ENCODE results near the gene RASA2. TPM values are rescaled to one million over a fixed set of nuclear protein-coding genes. Genes with fewer than 3 reads are reported as not detected.

Gene RASA2
- total and polyA plus RNA-seq, 10 of the 15 experiments (the other 5 are each of a cell fraction or from before 2014, with no cell fraction given) = 1.9 to 9.4 (median 7.2) TPM

DNA sequence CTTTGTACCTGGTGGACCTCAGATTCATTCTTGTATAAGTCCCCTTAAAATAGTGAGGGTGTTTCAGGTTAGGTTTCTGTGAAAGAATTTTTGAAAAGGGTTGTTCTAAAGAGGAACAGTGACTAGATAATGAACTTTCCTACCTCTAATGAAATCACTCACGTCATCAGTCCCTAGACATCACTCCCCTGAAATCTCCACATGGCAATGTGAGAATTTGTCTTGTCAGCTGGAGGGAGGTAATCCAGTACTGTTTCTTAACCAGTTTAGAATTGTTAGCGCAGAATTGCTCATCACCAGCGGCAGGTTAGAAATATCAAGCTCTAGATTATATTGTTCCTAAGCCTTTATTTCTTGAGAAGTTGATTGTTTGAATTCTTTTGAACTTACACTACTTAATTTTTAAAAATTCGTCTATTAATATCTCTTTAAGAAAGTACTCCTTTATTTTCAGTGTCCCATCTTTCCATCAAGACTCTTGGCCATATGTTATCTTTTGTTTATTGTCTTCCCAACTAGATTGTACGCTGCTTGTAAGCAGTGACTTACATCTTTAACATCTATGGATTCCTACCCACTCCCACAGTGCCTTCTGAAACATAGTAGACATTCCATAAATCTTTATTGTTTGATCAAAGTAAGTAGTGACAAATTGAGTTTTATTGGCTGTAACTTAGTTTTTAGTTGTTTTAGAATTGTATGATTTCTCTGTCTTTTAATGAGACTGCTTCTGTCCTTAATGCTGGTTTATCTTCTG lies 52.8 kb downstream of the RASA2 start (continued):
- TF ChIP-seq, protein P1, sequence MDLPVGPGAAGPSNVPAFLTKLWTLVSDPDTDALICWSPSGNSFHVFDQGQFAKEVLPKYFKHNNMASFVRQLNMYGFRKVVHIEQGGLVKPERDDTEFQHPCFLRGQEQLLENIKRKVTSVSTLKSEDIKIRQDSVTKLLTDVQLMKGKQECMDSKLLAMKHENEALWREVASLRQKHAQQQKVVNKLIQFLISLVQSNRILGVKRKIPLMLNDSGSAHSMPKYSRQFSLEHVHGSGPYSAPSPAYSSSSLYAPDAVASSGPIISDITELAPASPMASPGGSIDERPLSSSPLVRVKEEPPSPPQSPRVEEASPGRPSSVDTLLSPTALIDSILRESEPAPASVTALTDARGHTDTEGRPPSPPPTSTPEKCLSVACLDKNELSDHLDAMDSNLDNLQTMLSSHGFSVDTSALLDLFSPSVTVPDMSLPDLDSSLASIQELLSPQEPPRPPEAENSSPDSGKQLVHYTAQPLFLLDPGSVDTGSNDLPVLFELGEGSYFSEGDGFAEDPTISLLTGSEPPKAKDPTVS (IDR thresholded peaks at IDR 0.05; ENCODE audit: low read depth, low read length) = no peak
- TF ChIP-seq JUND (IDR thresholded peaks at IDR 0.05; ENCODE audit: low read depth, low read length) (no peak), SP1 (IDR thresholded peaks at IDR 0.05; ENCODE audit: low read depth, low read length) (no peak), ZNF592 (IDR thresholded peaks at IDR 0.05) (no peak), ZNF384 (IDR thresholded peaks at IDR 0.05; ENCODE audit: borderline replicate concordance, low read depth, low read length) (no peak)

GRCh38 chr3:141540531-141540930 lies 53.7 kb downstream of the RASA2 start:
- H3K36me3 ChIP-seq (ENCODE audit: control insufficient read depth in 2 of 2, insufficient read depth in 2 of 2, low read length in 1 of 2) = peaks cover 1 to 2% of the 10 kb centered on the region in 2 experiments; a peak in 2 of 4 replicates
- H3K4me2 ChIP-seq (ENCODE audit: control insufficient read depth, insufficient read depth) = no peak overlapping the region
- ChIA-PET RAD21 (ENCODE audit: unreplicated experiment) (no interaction called here), CTCF (interaction anchor here (0.7 to 1.9 kb wide), 2 partner anchors 9 to 10 kb away, joined by 3 to 4 read pairs; no protein-coding TSS in a partner anchor), SMC1A (ENCODE audit: uncharacterized antibody, unreplicated experiment) (no interaction called here), POLR2A (no interaction called here)
- no peak overlapping the region for H3K27ac ChIP-seq (ENCODE audit: control insufficient read depth, insufficient read depth)
- no peaks in the 10 kb centered on the region for H3K4me1 ChIP-seq (ENCODE audit: control insufficient read depth, insufficient read depth, low read length)
- H4K20me1 ChIP-seq (ENCODE audit: control insufficient read depth, insufficient read depth) = no peaks in the 10 kb centered on the region
- intact Hi-C loops (cut with micrococcal nuclease; ENCODE audit: unreplicated experiment) (no loop called here), in situ Hi-C loops (cut with MboI) (no loop called here)
- no peak for FAIRE-seq
- 88% methylated on average over 2 of the region's 2 CpGs for WGBS (ENCODE audit: insufficient coverage, insufficient replicate concordance, low lambda C conversion rate, missing lambda C conversion rate)
- no peak for ATAC-seq
- DNase-seq (ENCODE audit: low read depth, low spot score) = no peak
- H3K4me3 ChIP-seq = no peak overlapping the region
- no peak overlapping the region for H3K9ac ChIP-seq (ENCODE audit: control insufficient read depth, insufficient read depth, low read length)
- H3K9me3 ChIP-seq (replicated peaks; ENCODE audit: control insufficient read depth, insufficient read depth, low read length) = peaks cover 2% of the 10 kb centered on the region; the same call in 2 of the 3 replicates
- BruUV-seq (replicated peaks) = no TSS peak
- no peaks in the 10 kb centered on the region for H3K79me2 ChIP-seq (ENCODE audit: control insufficient read depth, insufficient read depth, low read length)
- H3K27me3 ChIP-seq (replicated peaks in 1 of 2; ENCODE audit: control insufficient read depth in 2 of 2, insufficient read depth in 2 of 2, low read length in 1 of 2) = no peaks in the 10 kb centered on the region
- H2AFZ ChIP-seq (ENCODE audit: control insufficient read depth, low read depth, low read length) = no peak overlapping the region
- TF ChIP-seq STAT1 (conservative IDR thresholded peaks at IDR 0.05) = no peak
- no peak for TF ChIP-seq KLF5 (IDR thresholded peaks at IDR 0.05; ENCODE audit: partially characterized antibody)
- TF ChIP-seq ZSCAN29 (IDR thresholded peaks at IDR 0.05) = no peak
- no peak for TF ChIP-seq RUNX3 (IDR thresholded peaks at IDR 0.05; ENCODE audit: low read length)
- TF ChIP-seq ASH2L (IDR thresholded peaks at IDR 0.05; ENCODE audit: borderline replicate concordance, low read depth) = no peak
- TF ChIP-seq, protein P2, sequence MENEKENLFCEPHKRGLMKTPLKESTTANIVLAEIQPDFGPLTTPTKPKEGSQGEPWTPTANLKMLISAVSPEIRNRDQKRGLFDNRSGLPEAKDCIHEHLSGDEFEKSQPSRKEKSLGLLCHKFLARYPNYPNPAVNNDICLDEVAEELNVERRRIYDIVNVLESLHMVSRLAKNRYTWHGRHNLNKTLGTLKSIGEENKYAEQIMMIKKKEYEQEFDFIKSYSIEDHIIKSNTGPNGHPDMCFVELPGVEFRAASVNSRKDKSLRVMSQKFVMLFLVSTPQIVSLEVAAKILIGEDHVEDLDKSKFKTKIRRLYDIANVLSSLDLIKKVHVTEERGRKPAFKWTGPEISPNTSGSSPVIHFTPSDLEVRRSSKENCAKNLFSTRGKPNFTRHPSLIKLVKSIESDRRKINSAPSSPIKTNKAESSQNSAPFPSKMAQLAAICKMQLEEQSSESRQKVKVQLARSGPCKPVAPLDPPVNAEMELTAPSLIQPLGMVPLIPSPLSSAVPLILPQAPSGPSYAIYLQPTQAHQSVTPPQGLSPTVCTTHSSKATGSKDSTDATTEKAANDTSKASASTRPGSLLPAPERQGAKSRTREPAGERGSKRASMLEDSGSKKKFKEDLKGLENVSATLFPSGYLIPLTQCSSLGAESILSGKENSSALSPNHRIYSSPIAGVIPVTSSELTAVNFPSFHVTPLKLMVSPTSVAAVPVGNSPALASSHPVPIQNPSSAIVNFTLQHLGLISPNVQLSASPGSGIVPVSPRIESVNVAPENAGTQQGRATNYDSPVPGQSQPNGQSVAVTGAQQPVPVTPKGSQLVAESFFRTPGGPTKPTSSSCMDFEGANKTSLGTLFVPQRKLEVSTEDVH (IDR thresholded peaks at IDR 0.05; ENCODE audit: low read depth, partially characterized antibody) = no peak
- TF ChIP-seq BRCA1 (IDR thresholded peaks at IDR 0.05; ENCODE audit: low read depth, low read length) = no peak
- no peak for TF ChIP-seq RBBP5 (conservative IDR thresholded peaks at IDR 0.05)
- TF ChIP-seq ZNF384 (IDR thresholded peaks at IDR 0.05; ENCODE audit: borderline replicate concordance, low read depth, low read length) = no peak
- no peak for TF ChIP-seq JUNB (IDR thresholded peaks at IDR 0.05)
- TF ChIP-seq TARDBP (IDR thresholded peaks at IDR 0.05; ENCODE audit: borderline replicate concordance) = no peak
- TF ChIP-seq YBX1 (IDR thresholded peaks at IDR 0.05) = no peak

Measured in GM12878 (cell line).